D341Med (cell line): ENCODE measurements around the gene GUCY2D.
"Not testable (repeated sequence)": the region's sequence is repeated elsewhere in the genome, so short reads cannot be mapped to it uniquely, and the experiment has no call there.

Source experiments
- DNase-seq: peaks from one replicate; pipeline ENCODE4 v3.0.0; 2012; ENCODE audit warnings: low spot score

GUCY2D gene

DNA sequence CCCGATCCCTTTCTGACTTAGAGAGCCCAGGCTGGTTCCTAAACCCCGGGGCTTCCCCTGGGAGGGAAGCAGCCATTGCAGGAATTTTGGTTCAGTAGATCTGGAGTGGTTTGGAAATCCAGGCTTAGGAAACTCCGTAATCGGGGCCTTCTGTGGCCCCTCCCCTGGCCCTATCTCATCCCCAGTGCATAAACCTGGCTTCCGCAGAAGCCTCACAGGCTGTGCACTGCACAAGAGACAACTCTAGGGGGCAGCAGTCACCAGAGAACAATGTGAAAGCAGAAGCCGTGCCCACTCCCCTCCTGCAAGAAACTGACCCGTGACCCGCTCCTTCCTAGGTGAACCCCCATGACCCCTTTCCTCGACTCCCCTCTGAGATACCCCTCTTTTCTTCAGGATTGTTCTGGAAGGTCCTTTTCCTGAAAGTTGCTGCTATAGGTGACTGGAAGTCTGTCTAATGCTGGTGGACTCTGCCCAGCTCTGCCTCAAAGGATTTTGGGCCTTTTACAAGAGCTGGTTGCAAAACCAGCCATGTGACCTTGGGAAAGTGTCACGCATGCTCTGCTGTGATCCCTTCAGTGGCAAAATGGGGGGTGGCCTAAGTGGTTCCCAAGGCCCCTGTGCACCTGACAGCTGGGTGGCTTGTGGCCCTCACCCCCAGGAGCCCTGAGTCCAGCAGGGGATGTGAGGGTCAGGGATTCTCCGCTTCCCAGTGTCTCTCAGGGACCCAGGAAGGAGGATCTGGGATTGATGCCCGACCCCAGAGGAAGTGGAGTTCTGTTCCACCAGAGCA, 14.4 kb downstream of the GUCY2D start:
- peak; percentile 51 for DNase-seq

DNA sequence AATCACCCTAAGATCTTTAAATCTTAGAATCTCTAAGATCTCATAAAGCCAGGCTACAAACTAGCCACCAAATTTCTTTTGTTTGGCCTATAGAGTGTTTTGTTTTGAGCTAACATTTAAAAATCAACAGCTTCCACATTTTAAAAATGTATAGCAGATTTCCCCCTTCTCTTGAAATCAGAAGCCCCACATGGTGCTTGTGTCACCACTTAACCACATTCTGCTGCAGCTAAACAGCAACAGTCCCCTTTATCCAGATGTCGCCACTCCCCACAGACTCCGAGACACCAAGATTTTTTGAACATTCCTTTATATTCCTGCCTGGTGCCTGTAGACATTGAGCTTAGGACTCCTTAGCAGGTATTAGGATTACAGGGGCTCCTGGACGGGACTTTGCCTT, 16.0 kb downstream of the GUCY2D start:
- DNase-seq, result no peak

DNA sequence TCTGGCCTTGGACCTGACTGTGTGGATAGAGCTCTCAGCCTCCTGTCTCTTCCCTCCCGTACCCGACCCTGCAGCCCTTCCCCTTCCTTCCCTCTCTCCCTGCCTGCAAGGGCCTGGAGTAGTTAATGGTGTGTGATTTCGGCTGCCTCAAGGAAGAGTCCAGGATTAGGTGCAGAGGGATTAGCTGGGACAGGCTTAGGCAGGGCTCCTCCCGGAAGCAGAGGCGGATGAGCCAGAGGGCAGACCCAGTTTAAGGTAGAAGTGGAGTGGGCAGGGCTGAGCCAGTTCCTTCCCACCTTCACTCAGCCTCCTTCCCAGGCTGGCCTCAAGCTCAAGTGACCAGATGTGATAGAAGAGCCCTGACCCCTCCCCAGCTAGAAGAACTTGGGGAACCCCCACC, 16.8 kb downstream of the GUCY2D start:
- peak; percentile 73 for DNase-seq

DNA sequence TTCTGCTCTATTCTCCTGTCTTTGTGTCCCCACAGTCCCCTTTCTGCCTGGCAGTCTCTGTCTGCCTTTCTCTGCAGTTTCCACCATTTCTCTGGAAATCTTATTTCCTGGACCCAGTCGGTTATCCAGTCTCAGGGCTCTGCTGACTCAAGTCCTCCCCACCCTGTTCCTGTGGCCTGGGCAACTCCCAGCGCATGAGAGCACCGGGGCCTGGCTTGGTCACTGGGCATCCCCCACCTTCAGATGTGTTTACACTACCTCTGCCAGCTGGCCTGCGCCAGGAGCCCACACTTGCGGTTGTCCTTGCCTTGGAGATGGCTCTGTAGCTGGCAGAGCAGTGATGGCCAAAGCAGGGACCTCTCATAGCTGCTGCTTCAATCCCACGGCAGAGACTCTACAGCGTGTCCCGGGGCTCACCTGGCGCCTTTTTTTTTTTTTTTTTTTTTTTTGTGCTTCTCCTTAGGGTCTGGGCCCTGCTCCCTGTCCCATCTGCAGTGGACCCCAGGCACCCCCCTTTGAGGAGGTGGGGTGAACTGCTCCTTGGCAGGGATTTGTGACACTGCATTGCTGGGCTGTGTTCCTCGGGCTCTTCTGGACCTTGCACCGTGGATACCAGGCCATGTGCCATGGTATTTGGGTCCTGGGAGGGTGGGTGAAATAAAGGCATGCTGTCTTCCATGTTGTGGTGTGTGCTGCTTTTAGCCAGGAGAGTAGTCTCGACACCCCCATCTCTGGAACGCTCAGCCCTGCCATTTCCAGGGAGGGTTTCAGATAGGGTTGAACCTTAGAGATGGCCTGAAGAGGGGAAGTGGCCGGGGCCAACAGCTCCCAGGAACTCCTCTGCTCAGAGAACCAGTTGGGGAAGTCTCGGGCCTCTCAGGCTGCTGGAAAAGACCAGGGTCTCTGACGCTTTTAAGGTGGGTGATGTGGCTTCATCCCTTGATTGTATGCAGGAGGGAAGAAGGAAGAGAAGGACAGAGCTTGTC, 17.5 kb downstream of the GUCY2D start:
- no peak for DNase-seq

GRCh38 chr17:8020776-8021564, 18.6 kb downstream of the GUCY2D start:
- no peak for DNase-seq

GRCh38 chr17:8021565-8022359, 19.3 kb downstream of the GUCY2D start:
- DNase-seq, result no peak

- DNase-seq, result no peak
Measured at GRCh38 chr17:8022360-8023003, 20.1 kb downstream of the GUCY2D start.

DNA sequence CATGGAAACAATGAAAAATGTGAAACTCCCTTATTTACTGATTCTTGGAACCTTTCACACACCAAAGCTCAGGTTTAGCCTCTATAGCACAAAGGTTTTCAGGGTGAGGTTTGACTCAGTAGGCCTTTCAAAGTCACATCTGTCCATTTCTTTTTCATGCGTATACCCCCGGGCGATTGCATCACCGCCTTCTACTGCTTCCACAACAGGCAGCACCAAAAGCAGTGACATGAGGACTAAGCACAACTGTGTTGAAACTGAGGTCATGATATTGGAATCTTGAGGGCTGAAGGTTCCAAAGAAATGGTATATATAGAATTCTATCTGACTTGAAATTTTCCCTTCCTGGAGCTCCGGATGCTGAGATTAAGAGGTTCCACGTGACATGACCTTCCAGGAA, 21.7 kb downstream of the GUCY2D start:
- DNase-seq, result not testable (repeated sequence)

- no peak for DNase-seq
Measured at GRCh38 chr17:8025176-8025911, 22.9 kb downstream of the GUCY2D start.

- no peak for DNase-seq
Measured at GRCh38 chr17:8029121-8029520, 26.7 kb downstream of the GUCY2D start.

GRCh38 chr17:8031261-8031661, 28.8 kb downstream of the GUCY2D start:
- DNase-seq, result no peak

GRCh38 chr17:8031950-8032349, 29.5 kb downstream of the GUCY2D start:
- DNase-seq, result no peak

DNA sequence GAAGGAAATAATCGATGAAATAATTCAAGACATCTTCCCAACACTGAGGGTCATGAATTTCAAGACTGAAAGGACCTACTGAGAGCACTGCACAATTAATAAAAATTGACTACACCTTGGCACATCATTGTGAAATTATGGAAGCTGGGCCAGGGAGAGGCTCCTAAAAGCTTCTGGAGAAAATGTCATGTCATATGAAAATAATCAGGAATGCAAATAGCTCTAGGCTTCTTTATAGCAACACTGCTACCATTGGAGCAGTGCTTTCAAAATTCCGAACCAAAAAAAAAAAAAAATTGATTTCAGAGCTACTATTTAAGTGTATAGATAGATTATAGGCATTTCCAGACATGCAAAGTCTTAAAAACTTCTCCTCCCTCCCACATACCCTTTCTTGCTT, 30.0 kb downstream of the GUCY2D start:
- no peak for DNase-seq

DNA sequence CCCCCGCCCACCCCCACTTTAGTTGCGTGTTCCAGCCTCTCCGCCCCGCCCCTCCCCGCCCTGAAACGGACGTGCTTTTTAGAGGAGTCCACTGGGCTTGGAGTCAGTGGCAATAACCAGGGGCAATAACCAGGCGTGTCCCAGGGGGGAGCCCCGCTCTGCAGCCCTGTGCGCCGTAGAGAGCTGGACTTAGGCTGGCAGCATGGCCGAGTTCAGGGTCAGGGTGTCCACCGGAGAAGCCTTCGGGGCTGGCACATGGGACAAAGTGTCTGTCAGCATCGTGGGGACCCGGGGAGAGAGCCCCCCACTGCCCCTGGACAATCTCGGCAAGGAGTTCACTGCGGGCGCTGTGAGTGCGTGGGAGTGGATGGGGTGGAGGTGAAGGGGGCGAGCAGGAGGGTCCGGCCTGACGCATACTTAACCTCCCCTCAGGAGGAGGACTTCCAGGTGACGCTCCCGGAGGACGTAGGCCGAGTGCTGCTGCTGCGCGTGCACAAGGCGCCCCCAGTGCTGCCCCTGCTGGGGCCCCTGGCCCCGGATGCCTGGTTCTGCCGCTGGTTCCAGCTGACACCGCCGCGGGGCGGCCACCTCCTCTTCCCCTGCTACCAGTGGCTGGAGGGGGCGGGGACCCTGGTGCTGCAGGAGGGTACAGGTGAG, 36.7 kb downstream of the GUCY2D start, which contains the start of gene ALOX15B:
Gene ALOX15B, plus strand, starts transcription at position 106 of the 657 bp plus-strand sequence. Its CDS starts 97 bp downstream, at position 203.
- DNase-seq, result no peak

- no peak for DNase-seq
Measured at GRCh38 chr17:8039611-8040168, 37.3 kb downstream of the GUCY2D start.

GRCh38 chr17:8041249-8041928, 39.0 kb downstream of the GUCY2D start:
- DNase-seq, result peak; percentile 54

DNA sequence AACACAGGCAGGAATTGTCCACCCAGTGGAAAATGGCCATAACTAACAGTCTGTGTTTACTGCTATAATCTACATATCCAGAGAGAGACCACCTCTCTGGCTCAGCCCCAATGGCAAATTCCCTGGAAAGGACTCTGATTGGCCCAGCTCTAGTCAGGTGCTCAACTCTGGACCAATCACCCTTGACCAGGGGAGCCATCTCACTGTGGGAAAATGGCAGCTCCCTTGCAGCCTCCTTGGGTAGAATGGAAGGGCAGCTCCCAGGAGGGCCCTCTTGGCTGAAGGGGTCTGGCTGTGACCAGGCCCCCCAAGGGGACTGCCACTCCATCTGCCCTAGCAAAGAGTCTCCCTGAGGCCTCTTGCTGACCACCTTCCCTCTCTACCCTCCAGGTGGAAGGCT, 39.6 kb downstream of the GUCY2D start:
- no peak for DNase-seq
